EH (cell line): ENCODE results near the gene GALT.
"Not testable (repeated sequence)": the region's sequence is repeated elsewhere in the genome, so short reads cannot be mapped to it uniquely, and the experiment has no call there.

Experiments
- DNase-seq: peaks from one replicate; pipeline ENCODE4 v3.0.0-alpha.2; 2015; ENCODE audit warnings: low read depth

The GALT gene

DNA sequence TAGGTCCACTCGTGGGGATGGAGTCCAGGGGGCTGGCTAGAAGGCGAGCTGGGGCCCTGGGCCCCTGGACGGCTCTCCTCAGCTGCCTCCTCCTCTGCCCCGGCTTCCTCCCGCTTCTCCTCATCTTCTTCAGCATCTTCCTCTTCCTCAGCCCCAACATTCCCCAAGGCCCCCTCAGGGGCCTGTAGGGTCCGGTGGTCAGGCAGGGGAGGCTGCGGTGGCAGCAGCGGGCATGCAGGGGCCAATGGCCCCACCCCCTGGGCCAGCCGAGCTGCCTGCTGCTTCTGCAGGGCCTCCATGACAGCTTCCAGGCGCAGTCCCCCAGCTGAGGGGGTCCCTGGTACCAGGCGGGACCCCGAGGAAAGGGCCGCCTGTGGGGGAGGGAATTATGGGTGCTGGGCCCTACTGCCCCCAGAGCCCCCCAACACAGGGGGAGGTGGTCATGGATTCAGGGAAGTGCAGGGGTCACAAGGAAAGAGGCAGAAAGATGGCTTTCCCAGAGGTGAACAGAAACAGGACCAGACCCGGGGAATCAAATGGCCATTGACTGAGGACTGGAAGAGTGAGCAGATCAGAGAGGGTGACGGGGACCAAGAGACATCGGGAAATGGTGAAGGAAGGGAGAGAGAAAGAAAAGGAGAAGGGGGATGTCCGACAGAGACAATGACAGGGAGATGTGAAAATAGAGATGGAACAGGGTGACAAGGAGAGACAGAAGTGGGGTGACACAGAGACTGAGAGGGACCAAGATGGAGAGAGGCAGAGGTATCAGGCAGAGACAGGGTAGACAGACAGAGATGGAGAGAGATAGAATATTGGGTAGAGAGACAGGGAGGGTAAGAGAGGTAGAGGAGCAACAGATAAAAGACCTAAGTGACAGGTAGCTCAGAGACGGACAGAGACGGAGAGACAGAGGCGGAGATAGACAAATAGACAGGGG lies 18.5 kb upstream of the GALT start:
- DNase-seq: no peak

DNA sequence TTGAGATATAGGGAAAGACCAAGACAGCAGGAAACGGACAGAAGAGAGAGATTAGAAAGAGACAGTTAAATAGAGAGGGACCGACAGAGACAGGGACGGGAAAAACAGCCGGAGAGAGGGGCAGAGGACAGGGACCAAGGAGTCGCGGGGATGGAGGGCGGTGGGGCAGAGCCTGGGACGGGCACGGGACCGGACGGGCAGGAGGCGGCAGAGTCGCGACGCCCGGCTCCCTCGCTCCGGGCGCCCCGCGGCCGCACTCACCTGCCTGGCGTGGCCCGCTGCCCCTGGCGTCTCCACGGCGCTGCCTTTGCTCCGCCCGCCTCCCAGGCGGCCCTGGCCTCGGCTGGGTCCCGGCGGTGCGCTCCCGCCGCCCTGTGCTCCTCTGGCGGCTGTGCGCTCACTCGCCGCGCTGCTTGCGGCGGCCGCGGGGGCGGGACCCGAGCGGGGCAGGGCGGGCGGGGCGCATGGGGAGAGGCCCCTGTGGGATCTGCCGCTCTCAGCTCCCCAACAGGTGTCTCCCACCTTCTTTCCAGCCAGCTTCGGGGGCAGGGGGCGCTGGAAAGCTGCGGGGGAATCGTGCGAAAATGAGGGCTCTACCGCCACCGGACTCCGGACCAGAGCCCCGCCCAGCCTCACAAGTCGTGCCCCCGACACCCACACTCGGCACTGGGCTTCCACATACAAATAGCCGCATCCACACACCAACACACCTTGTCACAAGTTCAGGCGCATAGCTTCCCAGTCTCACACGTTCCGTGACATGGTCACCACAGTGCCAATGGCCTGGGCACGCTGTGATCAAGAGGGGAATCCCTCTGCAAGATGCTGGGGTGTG lies 17.6 kb upstream of the GALT start, which contains the start of gene ARID3C:
Gene ARID3C, minus strand, starts transcription at position 411 of the 835 bp plus-strand sequence. CDS start 1,052 bp downstream, outside the sequence.
- no peak for DNase-seq

DNA sequence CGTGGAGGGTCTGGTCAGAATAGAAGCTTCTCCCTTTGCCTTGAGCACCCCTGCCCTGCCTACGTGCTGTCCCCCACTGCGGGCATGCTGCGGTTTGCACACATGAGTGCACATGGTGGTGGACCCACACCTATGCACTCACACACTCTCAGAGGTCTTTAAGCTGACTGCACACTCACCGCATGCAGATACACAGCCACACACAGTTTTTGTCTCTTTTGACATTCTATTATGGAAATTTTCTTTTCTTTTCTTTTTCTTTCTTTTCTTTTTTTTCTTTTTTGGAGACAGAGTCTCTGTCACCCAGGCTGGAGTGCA lies 17.0 kb upstream of the GALT start:
- DNase-seq: no peak

DNA sequence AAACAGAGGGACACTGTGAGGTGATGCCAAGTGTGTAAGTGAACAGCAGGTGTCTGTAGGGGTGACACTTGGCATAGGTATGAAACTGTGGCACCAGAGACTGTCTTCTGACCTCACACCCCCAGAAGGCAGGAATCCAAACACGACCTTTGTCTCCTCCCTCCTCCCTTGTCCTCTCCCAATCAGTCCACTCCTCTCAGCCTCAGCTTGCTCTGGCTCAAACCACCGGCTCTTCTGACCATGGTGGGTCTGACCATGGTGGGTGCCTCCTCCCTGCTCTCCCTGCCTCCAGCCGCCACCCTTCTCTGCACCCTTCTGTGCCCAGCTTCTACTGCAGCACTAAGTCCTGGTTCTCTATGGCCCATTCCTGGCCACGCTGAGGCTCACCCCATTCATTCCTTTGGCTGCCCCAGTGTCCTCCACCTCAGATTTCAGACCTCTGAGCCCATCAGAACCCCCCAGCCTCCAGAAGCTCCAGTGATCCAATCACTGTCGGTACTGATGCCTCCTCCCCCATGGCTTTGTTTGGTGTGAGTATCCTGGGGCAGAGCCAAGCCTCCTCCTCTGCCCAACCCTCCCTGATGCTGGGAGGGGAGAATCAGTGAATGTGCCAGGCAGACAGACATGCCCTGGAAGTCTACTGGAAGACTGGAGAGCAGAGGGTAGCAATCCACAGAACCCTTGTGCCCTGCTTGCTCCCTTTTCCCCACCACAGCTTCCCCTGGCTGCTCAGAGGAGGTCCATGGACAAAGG lies 15.9 kb upstream of the GALT start:
- DNase-seq: no peak

DNA sequence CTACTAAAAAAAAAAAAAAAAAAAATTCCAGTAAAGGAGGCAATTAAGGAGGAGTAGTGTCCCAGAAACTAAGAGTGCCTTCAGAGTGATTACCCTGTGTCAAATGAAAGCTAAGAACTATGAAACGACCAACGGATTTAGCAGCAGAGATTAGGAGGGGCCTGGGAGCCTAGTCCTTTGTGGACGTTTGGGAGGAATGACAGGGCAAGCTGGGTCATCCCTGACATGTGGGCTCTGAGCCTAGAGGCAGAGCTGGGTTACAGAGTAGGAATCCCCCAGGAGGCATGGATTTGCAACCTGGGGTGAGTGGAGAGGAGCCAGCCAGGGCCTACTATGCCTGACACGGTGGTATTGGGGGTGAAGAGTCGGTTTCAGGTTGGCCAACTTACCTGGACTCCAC lies 13.3 kb upstream of the GALT start:
- no peak for DNase-seq

DNA sequence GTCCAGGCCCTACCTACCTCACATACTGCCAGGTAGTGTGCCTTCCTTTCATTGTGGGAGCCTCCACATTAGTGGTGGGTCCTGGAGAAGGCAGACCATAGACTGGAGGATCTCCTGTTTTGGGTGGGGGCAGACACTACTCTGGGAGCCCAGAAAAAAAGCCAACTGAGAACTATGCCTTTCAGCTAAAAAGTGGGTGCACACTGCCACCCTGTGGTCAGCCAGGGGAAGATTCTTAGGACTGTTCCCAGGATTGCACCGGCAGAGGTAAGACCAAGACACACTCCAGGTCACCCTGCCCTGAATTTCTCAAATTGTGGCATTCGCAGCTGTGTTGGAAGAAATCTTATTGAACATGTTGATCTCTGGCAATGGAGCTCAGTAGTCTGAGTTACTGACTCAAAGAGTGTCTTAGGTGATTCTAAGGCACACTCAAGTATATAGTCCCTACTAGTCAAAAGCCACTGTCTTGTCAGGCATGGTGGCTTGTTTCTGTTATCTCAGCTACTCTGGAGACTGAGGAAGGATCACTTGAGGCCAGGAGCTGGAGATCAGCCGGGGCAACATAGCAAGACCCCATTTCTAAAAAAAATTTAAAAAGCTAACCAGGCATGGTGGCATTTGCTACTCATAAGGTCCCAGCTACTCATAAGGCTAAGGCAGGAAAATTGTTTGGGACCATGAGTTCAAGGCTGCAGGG lies 12.5 kb upstream of the GALT start:
- peak; percentile 73 for DNase-seq

DNA sequence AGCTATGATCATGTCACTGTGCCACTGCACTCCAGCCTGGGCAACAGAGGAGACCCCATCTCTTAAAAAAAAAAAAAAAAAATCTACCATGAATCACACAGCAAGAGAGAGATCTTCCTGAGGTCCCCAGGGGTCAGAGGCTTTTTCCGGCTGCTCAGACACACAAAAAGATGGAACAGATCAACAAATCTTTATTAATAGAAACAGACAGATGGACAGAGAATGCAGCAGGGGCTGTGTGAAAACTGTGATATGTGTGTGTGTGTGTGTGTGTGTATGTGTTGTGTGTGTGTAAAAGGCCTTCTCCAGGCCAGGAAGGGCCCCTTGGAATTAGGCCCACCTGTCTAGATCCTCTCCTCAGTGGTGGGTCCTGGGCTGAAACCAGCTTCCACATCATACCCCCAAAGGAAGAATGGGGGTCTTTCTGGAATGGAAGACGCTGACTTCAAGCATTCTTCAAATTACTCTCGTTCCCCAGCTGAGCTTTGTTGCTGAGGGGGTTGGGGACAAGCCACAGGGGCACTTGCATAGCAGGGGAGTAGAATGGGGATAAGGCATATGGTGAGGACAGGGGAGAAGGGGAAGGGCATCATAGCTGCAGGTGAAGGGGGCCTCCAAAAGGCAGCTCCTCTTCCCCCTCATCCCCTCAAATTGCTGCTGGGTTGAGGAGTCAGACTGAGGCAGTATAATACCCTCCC lies 11.8 kb upstream of the GALT start:
- DNase-seq: no peak

DNA sequence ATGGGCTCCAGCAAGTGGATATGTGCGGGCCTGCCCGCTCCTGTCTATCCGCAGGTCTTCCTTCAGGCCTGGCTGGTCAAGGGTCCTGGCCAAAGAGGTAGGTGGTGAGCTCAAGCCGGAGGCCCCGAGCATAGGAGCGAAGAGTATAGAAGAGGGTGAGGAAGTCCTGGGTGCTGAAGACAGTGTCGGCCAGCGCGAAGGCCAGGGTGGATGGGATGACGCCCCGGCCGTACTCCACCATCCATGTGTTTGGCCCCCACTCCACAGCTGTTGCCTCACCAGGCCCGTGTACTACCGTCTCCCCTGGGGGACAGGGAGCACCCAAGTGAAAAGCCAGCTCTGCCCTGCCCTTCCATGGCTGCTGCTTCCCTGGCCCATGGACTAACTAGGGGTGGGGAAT lies 10.9 kb upstream of the GALT start:
- DNase-seq: no peak

DNA sequence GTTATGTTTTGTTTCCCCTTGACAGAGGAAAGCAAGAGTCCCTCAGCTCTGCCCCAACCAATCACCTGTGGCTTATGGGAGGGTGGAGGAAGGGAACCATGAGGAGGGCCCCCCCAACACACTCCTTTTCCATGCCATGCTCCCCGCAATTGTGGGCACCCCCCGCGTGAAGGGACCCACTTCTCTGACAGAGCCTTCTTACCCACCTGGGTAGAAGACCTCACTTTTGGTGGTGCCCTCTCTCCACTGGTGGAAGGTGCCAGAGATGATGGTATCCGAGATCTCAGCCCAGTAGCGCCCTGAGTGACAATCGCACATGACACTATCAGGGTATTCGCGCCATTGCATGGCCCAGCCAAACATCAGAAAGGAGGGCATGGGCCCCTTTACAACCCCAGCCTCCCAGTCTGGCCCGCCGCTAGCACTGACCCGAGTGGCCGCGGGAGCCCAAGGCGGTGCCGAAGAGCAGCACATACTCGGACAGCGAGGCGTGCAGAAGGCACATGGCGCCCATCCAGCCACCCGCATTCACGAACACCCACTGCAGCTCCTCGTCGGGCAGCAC lies 9.6 kb upstream of the GALT start:
- peak; percentile 59 for DNase-seq

DNA sequence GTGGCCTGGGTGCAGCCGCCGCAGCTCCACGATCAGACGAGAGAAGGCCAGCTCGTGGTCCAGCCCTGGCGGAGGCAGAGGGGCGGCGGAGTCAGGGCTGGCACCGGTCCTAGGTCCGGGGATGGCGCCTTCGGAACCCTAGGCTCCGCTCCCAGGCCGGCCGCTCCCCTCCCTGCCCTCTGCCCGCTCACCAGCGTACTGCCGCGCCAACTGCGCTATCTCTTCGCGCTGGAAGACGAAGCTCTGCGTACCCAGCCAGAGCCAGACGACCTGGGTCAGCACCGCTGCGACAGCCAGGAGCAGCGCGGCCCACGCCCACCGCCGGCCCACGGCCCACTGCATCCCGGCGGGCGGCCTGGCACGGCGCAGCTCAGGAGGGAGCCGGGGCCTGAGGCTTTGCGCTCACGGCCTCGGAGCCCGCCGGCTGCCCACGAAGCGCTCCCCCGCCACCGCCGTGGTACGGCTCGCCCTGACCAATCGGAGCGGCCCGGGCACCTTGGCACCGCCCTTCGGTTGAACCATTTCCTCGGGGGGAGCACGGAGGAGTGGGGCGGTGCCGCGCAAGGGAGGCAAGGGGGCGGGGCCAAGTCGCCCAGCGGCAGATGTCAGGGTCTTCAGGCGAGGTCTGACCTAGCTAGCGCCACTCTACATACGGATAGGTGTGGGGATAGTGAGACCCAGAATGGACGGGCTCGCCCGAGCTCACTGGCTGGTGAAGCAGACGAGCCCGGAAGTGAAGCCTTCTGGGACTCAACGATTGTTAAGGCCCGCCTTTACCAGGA lies 8.9 kb upstream of the GALT start, which contains the start of gene SIGMAR1:
Gene SIGMAR1, minus strand, starts transcription at position 432 of the 782 bp plus-strand sequence. Its CDS starts 90 bp downstream, at position 342.
- DNase-seq: peak; percentile 88

DNA sequence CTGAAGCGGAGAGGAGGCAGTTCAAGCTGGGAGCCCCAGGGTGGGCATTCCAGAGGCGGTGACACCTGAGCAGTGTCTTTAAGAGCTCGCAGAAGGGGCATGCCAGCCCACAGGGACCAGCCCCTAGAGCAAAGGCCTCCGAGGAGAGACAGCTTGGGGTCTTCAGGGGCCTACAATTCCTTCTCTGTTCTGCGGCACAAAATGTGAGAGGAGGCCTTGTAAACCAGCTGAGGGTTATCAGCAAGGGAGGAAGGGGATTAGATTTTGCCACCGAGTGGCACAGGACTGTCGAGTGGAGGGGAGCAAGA lies 8.4 kb upstream of the GALT start:
- no peak for DNase-seq

DNA sequence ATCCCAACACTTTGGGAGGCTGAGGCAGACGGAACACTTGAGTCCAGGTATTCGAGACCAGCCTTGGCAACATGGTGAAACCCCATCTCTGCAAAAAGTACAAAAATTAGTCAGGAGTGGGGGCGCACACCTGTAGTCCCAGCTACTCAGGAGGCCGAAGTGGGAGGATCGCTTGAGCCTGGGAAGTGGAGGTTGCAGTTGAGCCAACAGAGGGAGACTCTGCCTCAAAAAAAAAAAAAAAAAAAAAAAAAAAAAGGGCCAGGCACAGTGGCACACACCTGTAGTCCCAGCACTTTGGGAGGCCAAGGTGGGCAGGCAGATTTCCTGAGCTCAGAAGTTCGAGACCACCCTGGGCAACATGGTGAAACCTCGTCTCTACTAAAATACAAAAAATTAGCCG lies 7.2 kb upstream of the GALT start:
- DNase-seq: not testable (repeated sequence)

DNA sequence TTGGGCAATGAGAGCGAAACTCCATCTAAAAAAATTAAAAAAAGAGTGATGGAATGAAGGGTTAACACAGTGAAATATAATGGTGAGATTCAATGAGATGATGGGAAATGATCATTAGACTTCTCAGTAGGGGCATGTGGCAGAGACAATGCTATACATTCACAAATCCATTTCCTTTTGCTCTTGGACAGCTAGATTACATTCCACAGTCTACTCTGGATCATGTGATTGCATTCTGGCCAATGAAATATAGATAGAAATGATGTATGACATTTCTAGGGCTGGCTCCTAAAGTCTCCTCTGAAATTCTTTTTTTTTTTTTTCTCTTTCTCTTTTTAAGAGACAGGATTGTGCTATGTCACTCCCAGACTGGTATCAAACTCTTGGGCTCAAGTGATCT lies 3.8 kb upstream of the GALT start:
- peak; percentile 35 for DNase-seq

DNA sequence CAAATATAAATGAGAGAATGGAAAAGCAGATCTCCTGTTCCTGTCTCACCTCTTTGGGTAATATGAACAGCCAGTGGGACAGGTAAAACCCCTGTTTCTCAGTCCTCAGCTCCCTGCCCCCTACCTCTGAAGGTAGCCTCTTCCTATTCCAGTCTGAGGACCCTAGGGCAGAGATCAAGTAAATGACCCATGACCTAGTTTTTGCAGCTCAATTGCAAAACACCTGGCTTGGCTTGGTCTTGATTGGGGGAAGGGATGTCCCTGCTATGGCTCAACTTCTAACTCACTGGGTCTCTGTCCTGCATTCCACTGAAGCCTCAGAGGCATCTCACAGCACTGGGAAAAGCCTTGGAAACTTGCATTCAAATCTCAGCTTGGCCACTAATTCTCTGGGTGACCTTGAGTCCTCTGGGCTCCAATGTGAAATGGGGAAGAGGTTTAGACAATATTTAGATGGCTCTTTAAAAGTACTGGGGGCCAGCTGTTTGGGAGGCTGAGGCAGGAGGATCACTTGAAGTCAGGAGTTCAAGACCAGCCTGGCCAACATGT lies 1.6 kb upstream of the GALT start:
- no peak for DNase-seq

DNA sequence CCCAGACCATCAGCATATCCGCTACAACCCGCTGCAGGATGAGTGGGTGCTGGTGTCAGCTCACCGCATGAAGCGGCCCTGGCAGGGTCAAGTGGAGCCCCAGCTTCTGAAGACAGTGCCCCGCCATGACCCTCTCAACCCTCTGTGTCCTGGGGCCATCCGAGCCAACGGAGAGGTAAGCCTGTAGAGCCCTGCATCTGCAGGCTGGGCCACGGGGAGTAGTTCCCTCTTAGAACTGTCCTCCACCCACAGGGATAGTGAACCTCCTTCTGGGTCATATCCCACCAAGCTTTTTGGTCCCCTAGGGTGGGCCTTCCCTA lies 569 bp downstream of the GALT start:
- DNase-seq: no peak

DNA sequence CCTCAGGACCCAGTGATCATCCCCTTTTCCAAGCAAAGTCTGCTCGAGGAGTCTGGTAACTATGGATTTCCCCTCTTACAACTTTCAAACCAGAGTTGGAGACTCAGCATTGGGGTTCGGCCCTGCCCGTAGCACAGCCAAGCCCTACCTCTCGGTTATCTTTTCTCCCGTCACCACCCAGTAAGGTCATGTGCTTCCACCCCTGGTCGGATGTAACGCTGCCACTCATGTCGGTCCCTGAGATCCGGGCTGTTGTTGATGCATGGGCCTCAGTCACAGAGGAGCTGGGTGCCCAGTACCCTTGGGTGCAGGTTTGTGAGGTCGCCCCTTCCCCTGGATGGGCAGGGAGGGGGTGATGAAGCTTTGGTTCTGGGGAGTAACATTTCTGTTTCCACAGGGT lies 1.2 kb downstream of the GALT start:
- DNase-seq: no peak

DNA sequence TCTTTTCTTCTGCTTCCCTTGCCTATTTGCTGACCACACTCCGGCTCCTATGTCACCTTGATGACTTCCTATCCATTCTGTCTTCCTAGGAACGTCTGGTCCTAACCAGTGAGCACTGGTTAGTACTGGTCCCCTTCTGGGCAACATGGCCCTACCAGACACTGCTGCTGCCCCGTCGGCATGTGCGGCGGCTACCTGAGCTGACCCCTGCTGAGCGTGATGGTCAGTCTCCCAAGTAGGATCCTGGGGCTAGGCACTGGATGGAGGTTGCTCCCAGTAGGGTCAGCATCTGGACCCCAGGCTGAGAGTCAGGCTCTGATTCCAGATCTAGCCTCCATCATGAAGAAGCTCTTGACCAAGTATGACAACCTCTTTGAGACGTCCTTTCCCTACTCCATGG lies 2.2 kb downstream of the GALT start:
- no peak for DNase-seq

DNA sequence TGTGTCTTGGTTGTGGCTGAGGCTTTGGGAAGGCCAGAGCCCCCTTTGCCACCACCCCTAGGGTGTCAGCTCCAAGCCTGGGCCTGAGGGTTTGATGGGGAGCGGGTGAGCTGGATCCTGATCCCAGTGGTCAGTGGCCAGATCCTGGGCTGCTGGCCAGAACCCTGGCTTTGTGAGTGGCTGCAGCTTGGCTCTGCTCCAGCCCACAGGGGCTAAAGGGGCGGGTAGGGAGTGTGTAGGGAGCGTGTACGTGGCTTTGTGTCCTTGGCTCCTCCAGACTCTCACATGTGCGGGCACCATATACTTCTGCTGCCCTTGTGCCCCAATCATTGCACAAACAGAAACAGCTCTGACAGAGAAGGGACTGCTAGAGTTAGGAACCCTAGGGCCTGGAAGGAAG lies 4.3 kb downstream of the GALT start:
- DNase-seq: no peak

DNA sequence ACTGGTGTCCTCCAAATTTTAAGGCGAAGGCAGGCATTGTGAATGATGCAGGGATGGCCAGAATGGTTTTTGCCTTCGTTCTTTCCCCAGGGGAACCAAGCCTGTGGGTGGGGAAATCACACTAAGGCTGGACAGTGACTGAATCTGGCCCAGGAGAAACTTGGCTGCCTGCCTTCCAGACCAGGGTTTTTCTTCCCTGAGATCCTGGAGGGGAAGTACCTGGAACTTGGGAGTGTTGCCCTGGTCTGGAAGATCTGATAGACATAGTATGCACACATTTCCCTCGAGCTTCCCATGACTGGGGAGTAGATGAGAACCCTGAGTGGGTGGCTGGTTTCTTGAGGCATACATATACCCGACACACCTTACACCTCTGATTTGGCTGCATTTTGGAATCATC lies 4.8 kb downstream of the GALT start:
- peak; percentile 39 for DNase-seq
